ENCODE measurements around the gene CRYGN. TPM values are rescaled to one million over a fixed set of nuclear protein-coding genes. Genes with fewer than 3 reads are reported as not detected.

The CRYGN gene
- total RNA-seq, 4 donors from 2014 or later = not detected

DNA sequence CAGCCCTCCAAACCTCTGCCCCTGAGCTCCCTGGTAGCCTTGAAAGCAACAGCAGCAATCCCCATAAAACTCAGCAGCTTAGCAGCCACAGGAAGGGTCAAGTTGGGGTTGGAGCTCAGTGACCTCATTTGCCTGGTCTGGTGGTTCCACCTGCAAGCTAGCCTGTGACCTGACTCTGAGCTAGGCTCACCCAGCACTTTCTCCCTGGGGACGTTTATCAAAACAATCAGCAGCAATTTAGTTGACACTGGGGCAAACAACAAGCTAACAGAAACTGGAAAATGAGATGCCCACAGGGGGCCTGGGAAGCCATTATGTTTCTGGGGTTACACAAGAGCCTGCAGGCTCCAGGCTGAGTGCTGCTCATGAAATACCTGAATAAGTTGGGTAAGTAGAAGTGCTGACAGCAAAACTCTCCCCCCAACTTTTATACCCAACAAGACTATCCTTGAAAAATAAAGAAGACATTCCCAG is 22.4 kb upstream of the CRYGN start:
- Histone ChIP-seq H3K27me3 (no peaks in the 10 kb centered on the region), H3K4me3 (no peak overlapping the region), H3K4me1 (peaks cover 27% of the 10 kb centered on the region), H3K27ac (no peak overlapping the region), H3K36me3 (peaks cover 29% of the 10 kb centered on the region), H3K9me3 (no peaks in the 10 kb centered on the region)
- 100% methylated on average over 1 of the region's 1 CpG for WGBS
- no peak for DNase-seq (ENCODE audit: low spot score in 2 of 2)
- TF ChIP-seq, protein P1, sequence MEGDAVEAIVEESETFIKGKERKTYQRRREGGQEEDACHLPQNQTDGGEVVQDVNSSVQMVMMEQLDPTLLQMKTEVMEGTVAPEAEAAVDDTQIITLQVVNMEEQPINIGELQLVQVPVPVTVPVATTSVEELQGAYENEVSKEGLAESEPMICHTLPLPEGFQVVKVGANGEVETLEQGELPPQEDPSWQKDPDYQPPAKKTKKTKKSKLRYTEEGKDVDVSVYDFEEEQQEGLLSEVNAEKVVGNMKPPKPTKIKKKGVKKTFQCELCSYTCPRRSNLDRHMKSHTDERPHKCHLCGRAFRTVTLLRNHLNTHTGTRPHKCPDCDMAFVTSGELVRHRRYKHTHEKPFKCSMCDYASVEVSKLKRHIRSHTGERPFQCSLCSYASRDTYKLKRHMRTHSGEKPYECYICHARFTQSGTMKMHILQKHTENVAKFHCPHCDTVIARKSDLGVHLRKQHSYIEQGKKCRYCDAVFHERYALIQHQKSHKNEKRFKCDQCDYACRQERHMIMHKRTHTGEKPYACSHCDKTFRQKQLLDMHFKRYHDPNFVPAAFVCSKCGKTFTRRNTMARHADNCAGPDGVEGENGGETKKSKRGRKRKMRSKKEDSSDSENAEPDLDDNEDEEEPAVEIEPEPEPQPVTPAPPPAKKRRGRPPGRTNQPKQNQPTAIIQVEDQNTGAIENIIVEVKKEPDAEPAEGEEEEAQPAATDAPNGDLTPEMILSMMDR (IDR thresholded peaks at IDR 0.05) = no peak
- no peak for TF ChIP-seq POLR2AphosphoS5 (IDR thresholded peaks at IDR 0.05)
- no peak for TF ChIP-seq POLR2A (IDR thresholded peaks at IDR 0.05)
- no peak for TF ChIP-seq EP300 (IDR thresholded peaks at IDR 0.05)

DNA sequence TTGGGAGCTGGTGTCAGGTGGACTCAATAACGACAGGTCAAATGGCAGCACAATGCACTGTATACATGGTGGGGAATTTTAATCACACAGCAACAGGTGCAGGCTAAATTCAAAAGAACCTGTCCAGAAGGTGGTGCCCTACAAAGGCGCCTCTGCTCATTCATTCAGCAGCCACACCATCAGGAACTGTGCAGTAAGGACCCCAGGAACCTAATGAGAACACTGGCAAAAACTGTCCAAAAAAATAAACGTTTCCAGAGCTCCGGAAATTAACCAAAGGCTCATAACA is 21.9 kb upstream of the CRYGN start:
- peaks cover 27% of the 10 kb centered on the region for H3K4me1 ChIP-seq
- H3K27ac ChIP-seq = no peak overlapping the region
- H3K4me3 ChIP-seq = no peak overlapping the region
- no peak for DNase-seq (ENCODE audit: low spot score in 2 of 2)
- H3K27me3 ChIP-seq = no peaks in the 10 kb centered on the region
- H3K36me3 ChIP-seq = peaks cover 25% of the 10 kb centered on the region
- WGBS = 77% methylated on average over 2 of the region's 4 CpGs
- TF ChIP-seq POLR2A (IDR thresholded peaks at IDR 0.05) (no peak), POLR2AphosphoS5 (IDR thresholded peaks at IDR 0.05) (no peak), EP300 (IDR thresholded peaks at IDR 0.05) (no peak)
- TF ChIP-seq, protein P1 (IDR thresholded peaks at IDR 0.05) = no peak
- no peaks in the 10 kb centered on the region for H3K9me3 ChIP-seq

DNA sequence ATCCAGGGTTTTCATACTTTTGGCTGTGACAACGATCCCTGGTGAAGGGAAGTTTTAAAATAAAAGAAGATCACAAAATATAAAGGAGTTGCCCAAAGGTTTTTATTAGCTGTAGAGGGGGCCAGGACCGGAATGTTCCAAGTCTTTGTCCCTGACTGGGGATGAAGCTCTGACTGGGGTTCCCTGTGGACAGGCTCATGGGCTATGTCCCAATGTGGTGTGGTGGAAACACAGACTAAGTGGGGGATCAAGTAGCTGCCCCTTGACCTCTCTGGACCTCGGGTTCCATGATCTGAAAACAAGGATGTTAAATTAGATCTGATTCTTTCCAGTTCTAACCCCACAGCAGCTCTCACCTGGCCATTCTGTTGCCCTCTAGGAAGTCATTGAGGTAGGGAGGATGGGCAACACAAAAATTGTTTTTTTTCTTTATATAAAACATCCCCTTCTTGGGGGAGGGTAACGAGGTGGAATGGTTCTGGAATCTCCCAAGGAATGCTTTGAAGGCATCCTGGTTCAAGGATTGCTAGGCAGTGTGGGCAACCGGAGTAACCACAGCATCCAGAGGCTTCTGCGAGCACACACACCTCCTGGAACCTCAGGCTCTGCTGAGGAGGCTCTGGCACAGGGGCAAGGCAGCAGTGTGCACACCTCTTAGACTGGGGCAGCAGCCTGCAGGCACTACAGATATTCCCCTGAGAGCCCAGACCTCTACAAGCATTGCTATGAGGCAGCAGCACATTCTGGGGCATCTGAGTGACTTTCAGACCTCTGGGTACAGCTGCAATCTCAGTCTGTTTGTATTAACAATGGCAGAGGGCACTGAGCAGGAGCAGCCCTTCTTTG is 21.4 kb upstream of the CRYGN start:
- H3K4me3 ChIP-seq = no peak overlapping the region
- H3K27ac ChIP-seq = peak overlapping the region; percentile 79
- H3K36me3 ChIP-seq = peaks cover 22% of the 10 kb centered on the region
- no peaks in the 10 kb centered on the region for H3K27me3 ChIP-seq
- peaks cover 27% of the 10 kb centered on the region for H3K4me1 ChIP-seq
- TF ChIP-seq, protein P1 (IDR thresholded peaks at IDR 0.05) = no peak
- TF ChIP-seq POLR2A (IDR thresholded peaks at IDR 0.05) (no peak), POLR2AphosphoS5 (IDR thresholded peaks at IDR 0.05) (no peak), EP300 (IDR thresholded peaks at IDR 0.05) (no peak)
- WGBS = 80% methylated on average over 6 of the region's 6 CpGs
- DNase-seq (ENCODE audit: low spot score in 2 of 2) = peak in 1 of 2 donors; percentile 57
- no peaks in the 10 kb centered on the region for H3K9me3 ChIP-seq

DNA sequence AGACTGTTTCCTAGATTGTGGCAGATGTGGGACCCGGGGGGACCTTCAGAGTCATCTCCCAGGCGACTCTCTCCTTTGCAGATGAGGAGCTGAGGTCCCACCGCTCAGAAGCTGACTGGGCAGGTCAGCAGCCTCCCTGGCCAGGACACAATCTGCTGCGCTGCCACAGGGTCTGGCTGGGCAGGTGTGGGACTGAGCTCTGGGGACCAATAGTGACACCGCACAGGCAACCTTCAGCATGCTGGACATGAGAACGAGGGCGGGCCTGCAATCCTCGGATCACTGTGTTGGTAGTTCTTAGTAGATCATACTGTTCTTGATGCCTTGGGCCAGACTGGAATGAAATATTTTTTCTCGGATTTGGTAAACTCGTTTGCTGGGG is 20.5 kb upstream of the CRYGN start:
- 28% methylated on average over 5 of the region's 10 CpGs for WGBS
- Histone ChIP-seq H3K27ac (peak overlapping the region; percentile 79), H3K27me3 (no peaks in the 10 kb centered on the region), H3K9me3 (no peaks in the 10 kb centered on the region), H3K4me1 (peaks cover 27% of the 10 kb centered on the region), H3K4me3 (peak overlapping the region; percentile 6), H3K36me3 (peaks cover 13% of the 10 kb centered on the region)
- no peak for DNase-seq (ENCODE audit: low spot score in 2 of 2)
- TF ChIP-seq POLR2A (IDR thresholded peaks at IDR 0.05) = no peak
- TF ChIP-seq, protein P1 (IDR thresholded peaks at IDR 0.05) = no peak
- no peak for TF ChIP-seq EP300 (IDR thresholded peaks at IDR 0.05)
- TF ChIP-seq POLR2AphosphoS5 (IDR thresholded peaks at IDR 0.05) = no peak

DNA sequence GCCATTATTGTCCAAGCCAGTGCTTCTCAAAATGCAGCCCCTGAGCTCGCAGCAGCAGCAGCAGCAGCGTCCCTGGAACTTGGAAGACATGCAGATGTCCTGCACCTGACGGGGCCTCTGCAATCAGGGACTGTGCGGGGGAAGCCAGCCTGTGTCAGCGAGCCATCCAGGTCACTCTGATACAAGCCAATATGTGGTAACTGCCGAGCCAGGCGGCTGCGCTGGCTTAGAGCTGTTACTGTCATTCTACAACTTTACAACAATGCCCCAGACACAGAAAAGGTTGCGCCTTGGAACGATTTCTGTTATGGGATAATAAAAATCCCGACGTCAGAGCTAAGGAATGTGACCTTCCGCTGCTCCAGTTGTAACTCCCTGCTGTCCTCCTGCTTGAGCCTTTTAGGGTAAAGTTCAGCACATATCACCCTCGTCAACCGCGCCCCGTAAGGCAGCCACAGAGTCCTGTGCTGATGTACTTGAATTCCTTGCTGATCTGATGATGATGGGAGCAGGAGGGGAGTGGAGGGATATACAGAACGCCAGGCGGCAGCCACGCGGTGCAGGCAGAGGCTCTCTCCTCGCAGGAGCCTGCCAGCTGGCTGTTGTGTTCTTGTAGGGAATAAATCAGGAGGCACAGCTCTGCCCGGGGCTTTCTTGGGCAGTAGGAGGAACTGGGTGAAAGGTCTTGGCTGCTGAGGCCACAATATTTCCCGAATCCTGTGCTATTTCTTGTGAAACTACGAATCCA is 20.0 kb upstream of the CRYGN start:
- TF ChIP-seq EP300 (IDR thresholded peaks at IDR 0.05) (peak; percentile 98), POLR2AphosphoS5 (IDR thresholded peaks at IDR 0.05) (peak; percentile 28 to 66 (median 54)), POLR2A (IDR thresholded peaks at IDR 0.05) (peak in 1 of 2 donors; percentile 17)
- TF ChIP-seq, protein P1 (IDR thresholded peaks at IDR 0.05) = peak in 1 of 2 donors; percentile 12
- Histone ChIP-seq H3K27me3 (no peaks in the 10 kb centered on the region), H3K4me3 (peak overlapping the region; percentile 6), H3K36me3 (peaks cover 8% of the 10 kb centered on the region), H3K4me1 (peaks cover 27% of the 10 kb centered on the region), H3K27ac (peak overlapping the region; percentile 79), H3K9me3 (no peaks in the 10 kb centered on the region)
- 19% methylated on average over 7 of the region's 25 CpGs for WGBS
- peak; percentile 92 to 94 for DNase-seq (ENCODE audit: low spot score in 2 of 2)
